SH-SY5Y (cell line): ENCODE measurements around the gene NDRG4.

Experiments used
- GATA2 ChIP-seq: IDR thresholded peaks from 2 replicates; pipeline ENCODE4 v1.6.1; 2011; ENCODE audit warnings: mild to moderate bottlenecking, low read depth, low read length
- GATA3 ChIP-seq: IDR thresholded peaks from 2 replicates; pipeline ENCODE4 v1.6.1; 2011; ENCODE audit warnings: low read depth, mild to moderate bottlenecking, low read length, moderate library complexity

GRCh38 chr16:58450590-58450989 lies 49.4 kb upstream of the NDRG4 start:
- TF ChIP-seq GATA3 (no peak), GATA2 (no peak)
